GM12872 (cell line): ENCODE measurements around the gene BMPR1B.

Source experiments
- CTCF ChIP-seq: IDR thresholded peaks from 3 replicates; pipeline ENCODE4 v1.5.1; 2011; ENCODE audit warnings: low read depth, mild to moderate bottlenecking, low read length, moderate library complexity; ENCODE audit not compliant: insufficient read depth

The BMPR1B gene

GRCh38 chr4:94724016-94724790 lies 33.6 kb upstream of the BMPR1B start:
- no peak for TF ChIP-seq CTCF

GRCh38 chr4:94726524-94727123 lies 31.1 kb upstream of the BMPR1B start:
- TF ChIP-seq CTCF, result no peak

- TF ChIP-seq CTCF, result no peak
Measured at GRCh38 chr4:94728056-94728766, 29.5 kb upstream of the BMPR1B start.

- TF ChIP-seq CTCF, result no peak
Measured at GRCh38 chr4:94732358-94732698, 25.4 kb upstream of the BMPR1B start.

GRCh38 chr4:94739741-94740140 lies 18.0 kb upstream of the BMPR1B start:
- TF ChIP-seq CTCF, result no peak

- no peak for TF ChIP-seq CTCF
Measured at GRCh38 chr4:94741304-94741703, 16.5 kb upstream of the BMPR1B start.

- TF ChIP-seq CTCF, result no peak
Measured at GRCh38 chr4:94743838-94744237, 13.9 kb upstream of the BMPR1B start.
